ENCODE measurements around the gene PITPNM2. TPM values are rescaled to one million over a fixed set of nuclear protein-coding genes. Genes with fewer than 3 reads are reported as not detected.

PITPNM2 gene
- 1.8 and 2.5 TPM in 2 replicates for total RNA-seq

DNA sequence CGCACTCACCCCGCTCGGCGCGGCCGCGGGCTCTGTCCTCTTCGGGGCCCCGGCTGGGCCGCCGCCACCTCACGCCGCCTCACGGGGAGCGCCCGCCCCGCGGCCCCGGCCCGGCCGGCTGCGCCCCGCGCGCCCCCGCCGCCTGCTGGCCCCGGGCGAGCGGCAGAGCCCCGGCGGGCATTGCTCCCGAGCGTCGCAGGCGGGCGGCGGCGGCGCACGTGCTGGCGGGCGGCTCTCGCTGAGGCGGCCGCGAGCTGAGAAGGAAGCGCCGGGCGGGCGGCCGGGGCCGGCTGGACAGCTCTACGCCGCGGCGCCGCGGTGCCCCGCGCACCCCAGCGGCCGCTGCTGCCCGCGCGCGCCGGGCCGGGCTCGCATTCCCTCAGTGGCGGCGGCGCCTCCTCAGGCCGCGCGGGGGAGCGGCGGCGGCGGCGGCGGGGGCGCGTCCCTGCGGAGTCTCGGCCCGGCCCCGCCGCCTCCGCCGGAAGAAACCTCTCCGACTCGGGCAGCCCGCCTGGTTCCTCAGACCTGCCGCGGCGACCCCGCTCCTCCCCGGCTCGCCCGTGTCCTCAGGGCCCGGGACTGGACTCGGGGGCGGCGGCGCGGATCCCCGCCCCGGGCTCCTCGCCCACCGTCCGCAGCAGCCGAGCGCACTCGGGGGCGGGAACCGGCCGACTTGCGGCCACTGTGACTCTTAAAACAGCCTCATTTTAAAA, at the start of gene PITPNM2:
Gene PITPNM2, minus strand, starts transcription at position 347 of the 713 bp plus-strand sequence. CDS start 116,500 bp downstream, outside the sequence.

Other genes with a start within 250 kb of the PITPNM2 start
- 9.0 and 12.0 TPM in 2 replicates for gene ABCB9, start 184.6 kb downstream of the PITPNM2 start, total RNA-seq
- 12.6 and 17.7 TPM in 2 replicates for gene OGFOD2, start 175.8 kb downstream of the PITPNM2 start, total RNA-seq
- 194 and 231 TPM in 2 replicates for gene ARL6IP4, start 170.4 kb downstream of the PITPNM2 start, total RNA-seq
- gene MPHOSPH9, start 82.1 kb upstream of the PITPNM2 start, total RNA-seq, result 12.6 and 25.5 TPM in 2 replicates
- gene MTRFR, start 82.3 kb upstream of the PITPNM2 start, total RNA-seq, result 8.1 and 9.6 TPM in 2 replicates
- 211 and 256 TPM in 2 replicates for gene CDK2AP1, start 120.8 kb upstream of the PITPNM2 start, total RNA-seq
- gene SBNO1, start 213.8 kb upstream of the PITPNM2 start, total RNA-seq, result 10.8 and 17.5 TPM in 2 replicates
- 22.6 and 33.4 TPM in 2 replicates for gene KMT5A, start 233.0 kb upstream of the PITPNM2 start, total RNA-seq

All from cardiac atrium fibroblast (primary cell).